HEK293 (cell line): ENCODE data around the gene KANSL1.

Experiments
- CTCF ChIA-PET: fragments of 350-600 bp; formaldehyde crosslinking; extraction: SDS; loops from one replicate; lab custom pipeline; 2021; ENCODE audit warnings: antibody characterized with exemption; lab: Yijun Ruan, JAX
- POLR2A ChIA-PET: fragments of 300-600 bp; formaldehyde crosslinking; extraction: SDS; loops from one replicate; lab custom pipeline; 2020; ENCODE audit warnings: antibody characterized with exemption, inconsistent platforms; lab: Yijun Ruan, JAX
- H3K27ac ChIP-seq: fragments of 200-500 bp; sonication (Bioruptor generic); 2 replicates; pipeline ENCODE4 v1.5.1; 2014; ENCODE audit warnings: low read depth, low read length, control low read depth, inconsistent platforms; ENCODE audit errors: extremely low read depth
- H3K36me3 ChIP-seq, 2 experiments: fragments of 200-500 bp in 1 of 2; sonication (Bioruptor generic) in 1 of 2; 1 replicate in 1 of 2; 2 replicates in 1 of 2; pipeline ENCODE4 v1.5.1; 2014 to 2017; ENCODE audit warnings: inconsistent platforms in 2 of 2, low read length in 2 of 2; ENCODE audit not compliant: control insufficient read depth in 2 of 2, insufficient read depth in 1 of 2
- H3K4me1 ChIP-seq: fragments of 200-500 bp; sonication (Bioruptor generic); 2 replicates; pipeline ENCODE4 v1.5.1; 2014; ENCODE audit warnings: mild to moderate bottlenecking, low read length, inconsistent platforms; ENCODE audit not compliant: control insufficient read depth, insufficient read depth
- H3K4me3 ChIP-seq: 2 replicates; pipeline ENCODE4 v1.5.1; 2011; ENCODE audit warnings: low read depth, mild to moderate bottlenecking, control low read depth, low read length, moderate library complexity
- H3K9me3 ChIP-seq: fragments of 200-500 bp; sonication (Bioruptor generic); 2 replicates; pipeline ENCODE4 v1.5.1; 2014; ENCODE audit warnings: low read depth, low read length, inconsistent platforms; ENCODE audit not compliant: control insufficient read depth, insufficient read depth
- HOXA7 ChIP-seq: sonication (generic); formaldehyde crosslinking; IDR thresholded peaks from 2 replicates; pipeline ENCODE4 v1.8.1; 2022; ENCODE audit warnings: missing genetic modification reagents, borderline replicate concordance
- PRDM1 ChIP-seq: fragments of 450-650 bp; formaldehyde crosslinking; IDR thresholded peaks from 2 replicates; pipeline ENCODE4; 2016; ENCODE audit warnings: missing biosample characterization, missing genetic modification characterization
- RBAK ChIP-seq: fragments of 450-650 bp; formaldehyde crosslinking; IDR thresholded peaks from 2 replicates; pipeline ENCODE4 v1.5.1; 2016; ENCODE audit warnings: missing biosample characterization, missing genetic modification characterization
- WT1 ChIP-seq: fragments of 450-650 bp; formaldehyde crosslinking; IDR thresholded peaks from 2 replicates; pipeline ENCODE4 v1.5.1; 2016; ENCODE audit warnings: missing biosample characterization, missing genetic modification characterization
- ZBTB20 ChIP-seq: fragments of 450-650 bp; formaldehyde crosslinking; IDR thresholded peaks from 2 replicates; pipeline ENCODE4 v1.5.1; 2016; ENCODE audit warnings: missing biosample characterization, missing genetic modification characterization
- ZBTB7A ChIP-seq: fragments of 450-650 bp; formaldehyde crosslinking; IDR thresholded peaks from 2 replicates; pipeline ENCODE4 v1.5.1; 2016; ENCODE audit warnings: low read depth, missing biosample characterization, missing genetic modification characterization
- ZNF114 ChIP-seq: fragments of 450-650 bp; formaldehyde crosslinking; IDR thresholded peaks from 2 replicates; pipeline ENCODE4 v1.5.0; 2017; ENCODE audit warnings: missing biosample characterization, missing genetic modification characterization
- ZNF140 ChIP-seq: fragments of 450-650 bp; formaldehyde crosslinking; IDR thresholded peaks from 2 replicates; pipeline ENCODE4 v1.5.1; 2016; ENCODE audit warnings: missing biosample characterization, missing genetic modification characterization
- ZNF175 ChIP-seq: fragments of 450-650 bp; formaldehyde crosslinking; IDR thresholded peaks from 2 replicates; pipeline ENCODE4 v1.5.1; 2016; ENCODE audit warnings: missing biosample characterization, missing genetic modification characterization
- ZNF211 ChIP-seq: fragments of 450-650 bp; formaldehyde crosslinking; IDR thresholded peaks from 2 replicates; pipeline ENCODE4 v1.5.1; 2016; ENCODE audit warnings: low read depth, missing biosample characterization, missing genetic modification characterization
- ZNF23 ChIP-seq: fragments of 450-650 bp; formaldehyde crosslinking; IDR thresholded peaks from 2 replicates; pipeline ENCODE4 v1.5.1; 2016; ENCODE audit warnings: missing biosample characterization, missing genetic modification characterization, borderline replicate concordance
- ZNF26 ChIP-seq: fragments of 450-650 bp; formaldehyde crosslinking; IDR thresholded peaks from 2 replicates; pipeline ENCODE4 v1.5.1; 2016; ENCODE audit warnings: missing biosample characterization, missing genetic modification characterization
- ZNF266 ChIP-seq: fragments of 450-650 bp; formaldehyde crosslinking; IDR thresholded peaks from 2 replicates; pipeline ENCODE4 v1.5.1; 2016; ENCODE audit warnings: missing biosample characterization, missing genetic modification characterization, low read depth
- ZNF311 ChIP-seq: fragments of 450-650 bp; formaldehyde crosslinking; IDR thresholded peaks from 2 replicates; pipeline ENCODE4 v1.5.1; 2017; ENCODE audit warnings: missing biosample characterization, missing genetic modification characterization, borderline replicate concordance
- ZNF398 ChIP-seq: fragments of 450-650 bp; formaldehyde crosslinking; IDR thresholded peaks from 2 replicates; pipeline ENCODE4 v1.5.1; 2017; ENCODE audit warnings: missing biosample characterization, missing genetic modification characterization
- ZNF518A ChIP-seq: fragments of 450-650 bp; formaldehyde crosslinking; conservative IDR thresholded peaks from 2 replicates; pipeline ENCODE4 v1.5.1; 2016; ENCODE audit warnings: low read depth, missing biosample characterization, missing genetic modification characterization
- ZNF544 ChIP-seq: fragments of 450-650 bp; formaldehyde crosslinking; IDR thresholded peaks from 2 replicates; pipeline ENCODE4 v1.5.0; 2017; ENCODE audit warnings: missing biosample characterization, missing genetic modification characterization
- ZNF548 ChIP-seq: fragments of 450-650 bp; formaldehyde crosslinking; IDR thresholded peaks from 2 replicates; pipeline ENCODE4 v1.5.1; 2016; ENCODE audit warnings: missing biosample characterization, missing genetic modification characterization
- ZNF776 ChIP-seq: fragments of 450-650 bp; formaldehyde crosslinking; IDR thresholded peaks from 2 replicates; pipeline ENCODE4 v1.5.0; 2017; ENCODE audit warnings: missing biosample characterization, missing genetic modification characterization, borderline replicate concordance
- ZNF791 ChIP-seq: fragments of 450-650 bp; formaldehyde crosslinking; IDR thresholded peaks from 2 replicates; pipeline ENCODE4 v1.5.1; 2016; ENCODE audit warnings: missing biosample characterization, missing genetic modification characterization
- ZSCAN30 ChIP-seq: fragments of 450-650 bp; IDR thresholded peaks from 2 replicates; pipeline ENCODE4 v1.5.1; 2018; ENCODE audit warnings: missing biosample characterization, mild to moderate bottlenecking, missing genetic modification characterization, moderate library complexity

The KANSL1 gene

GRCh38 chr17:46138473-46138872 lies 54.8 kb downstream of the KANSL1 start:
- peaks cover 24% of the 10 kb centered on the region for H3K4me1 ChIP-seq
- H3K36me3 ChIP-seq: no peaks in the 10 kb centered on the region
- no peak for TF ChIP-seq ZNF398
- no peak for TF ChIP-seq ZBTB7A (tag by site-specific recombination)
- TF ChIP-seq ZNF23 (tag by site-specific recombination): no peak
- no peak for TF ChIP-seq RBAK (tag by site-specific recombination)
- TF ChIP-seq ZNF140 (tag by site-specific recombination): no peak
- no peak for TF ChIP-seq WT1 (tag by site-specific recombination)
- no peak for TF ChIP-seq ZNF776 (tag by site-specific recombination)
- no peak for TF ChIP-seq ZNF26
- no peak for TF ChIP-seq ZSCAN30 (tag by site-specific recombination)
- TF ChIP-seq ZNF211: no peak
- TF ChIP-seq ZNF175 (tag by site-specific recombination): no peak
- TF ChIP-seq ZNF548 (tag by site-specific recombination): no peak
- no peak for TF ChIP-seq HOXA7 (CRISPR knock-in tag)
- TF ChIP-seq ZNF791 (tag by site-specific recombination): no peak
- TF ChIP-seq ZNF266 (tag by site-specific recombination): no peak
- no peak for TF ChIP-seq ZNF311 (tag by site-specific recombination)
- no peak for TF ChIP-seq ZNF518A (tag by site-specific recombination)
- no peak overlapping the region for H3K4me3 ChIP-seq
- CTCF ChIA-PET: interaction anchor here (0.7 kb wide), 1 partner anchor 68 kb away, joined by 5 read pairs; no protein-coding TSS in a partner anchor
- POLR2A ChIA-PET: no interaction called here
- no peak overlapping the region for H3K27ac ChIP-seq
- H3K9me3 ChIP-seq: no peaks in the 10 kb centered on the region

GRCh38 chr17:46136820-46137219 lies 56.4 kb downstream of the KANSL1 start:
- ChIA-PET POLR2A (no interaction called here), CTCF (interaction anchor here (0.6 to 2.0 kb wide), 4 partner anchors 10 to 69 kb away, joined by 3 to 7 read pairs (median 4); partner anchors contain the start of gene KANSL1)
- Histone ChIP-seq H3K27ac (no peak overlapping the region), H3K4me3 (no peak overlapping the region), H3K9me3 (no peaks in the 10 kb centered on the region), H3K36me3 (no peaks in the 10 kb centered on the region), H3K4me1 (peaks cover 24% of the 10 kb centered on the region)
- 0 out of 2 replicates have a peak, but pooled peaks have one; percentile 5 for TF ChIP-seq PRDM1 (tag by site-specific recombination)
- no peak for TF ChIP-seq ZNF544 (tag by site-specific recombination)
- no peak for TF ChIP-seq ZNF114 (tag by site-specific recombination)
- no peak for TF ChIP-seq WT1 (tag by site-specific recombination)
- TF ChIP-seq ZBTB20 (tag by site-specific recombination): no peak
